ENCODE data around the gene CALCOCO1. TPM values are rescaled to one million over a fixed set of nuclear protein-coding genes. Genes with fewer than 3 reads are reported as not detected.
"Not testable (repeated sequence)": the region's sequence is repeated elsewhere in the genome, so short reads cannot be mapped to it uniquely, and the experiment has no call there.

CALCOCO1 gene
- total RNA-seq, 2 donors from 2014 or later = 272 to 336 TPM

DNA sequence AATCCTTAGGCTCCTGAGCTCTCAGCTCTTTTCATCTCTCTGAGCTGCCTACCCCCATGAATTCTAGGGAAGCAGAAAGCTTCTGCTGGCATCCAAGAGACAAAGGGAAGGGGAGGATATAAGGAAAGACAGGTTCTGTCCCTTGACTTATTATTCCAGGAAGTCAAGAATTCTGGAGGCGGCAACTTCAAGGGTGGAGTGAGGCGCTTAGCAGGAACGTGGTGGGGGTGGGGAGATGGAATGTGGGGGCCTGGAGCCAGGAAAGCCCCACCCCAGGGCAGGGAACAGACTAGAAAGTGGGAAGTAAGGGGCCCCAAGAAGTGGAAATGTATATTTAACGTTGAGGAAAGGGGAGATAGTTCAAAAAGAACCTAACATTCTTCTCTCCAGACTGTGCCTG lies 1.4 kb downstream of the CALCOCO1 start:
- peaks cover 11 to 35% of the 10 kb centered on the region in 2 donors for H3K4me1 ChIP-seq (ENCODE audit: control insufficient read depth in 1 of 2, low read depth in 2 of 2)
- ATAC-seq (ENCODE audit: insufficient number of reproducible peaks, low FRiP score, low read depth) = no peak
- peaks cover 32% of the 10 kb centered on the region for H3K36me3 ChIP-seq
- H3K9me3 ChIP-seq = no peaks in the 10 kb centered on the region
- no peaks in the 10 kb centered on the region for H3K27me3 ChIP-seq (replicated peaks; ENCODE audit: insufficient read depth)
- H3K27ac ChIP-seq = peak overlapping the region in 1 of 2 donors; percentile 39
- TF ChIP-seq, protein P1, sequence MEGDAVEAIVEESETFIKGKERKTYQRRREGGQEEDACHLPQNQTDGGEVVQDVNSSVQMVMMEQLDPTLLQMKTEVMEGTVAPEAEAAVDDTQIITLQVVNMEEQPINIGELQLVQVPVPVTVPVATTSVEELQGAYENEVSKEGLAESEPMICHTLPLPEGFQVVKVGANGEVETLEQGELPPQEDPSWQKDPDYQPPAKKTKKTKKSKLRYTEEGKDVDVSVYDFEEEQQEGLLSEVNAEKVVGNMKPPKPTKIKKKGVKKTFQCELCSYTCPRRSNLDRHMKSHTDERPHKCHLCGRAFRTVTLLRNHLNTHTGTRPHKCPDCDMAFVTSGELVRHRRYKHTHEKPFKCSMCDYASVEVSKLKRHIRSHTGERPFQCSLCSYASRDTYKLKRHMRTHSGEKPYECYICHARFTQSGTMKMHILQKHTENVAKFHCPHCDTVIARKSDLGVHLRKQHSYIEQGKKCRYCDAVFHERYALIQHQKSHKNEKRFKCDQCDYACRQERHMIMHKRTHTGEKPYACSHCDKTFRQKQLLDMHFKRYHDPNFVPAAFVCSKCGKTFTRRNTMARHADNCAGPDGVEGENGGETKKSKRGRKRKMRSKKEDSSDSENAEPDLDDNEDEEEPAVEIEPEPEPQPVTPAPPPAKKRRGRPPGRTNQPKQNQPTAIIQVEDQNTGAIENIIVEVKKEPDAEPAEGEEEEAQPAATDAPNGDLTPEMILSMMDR (IDR thresholded peaks at IDR 0.05) = no peak
- no peak for DNase-seq (ENCODE audit: low spot score)
- H3K4me3 ChIP-seq = peak overlapping the region; percentile 83

DNA sequence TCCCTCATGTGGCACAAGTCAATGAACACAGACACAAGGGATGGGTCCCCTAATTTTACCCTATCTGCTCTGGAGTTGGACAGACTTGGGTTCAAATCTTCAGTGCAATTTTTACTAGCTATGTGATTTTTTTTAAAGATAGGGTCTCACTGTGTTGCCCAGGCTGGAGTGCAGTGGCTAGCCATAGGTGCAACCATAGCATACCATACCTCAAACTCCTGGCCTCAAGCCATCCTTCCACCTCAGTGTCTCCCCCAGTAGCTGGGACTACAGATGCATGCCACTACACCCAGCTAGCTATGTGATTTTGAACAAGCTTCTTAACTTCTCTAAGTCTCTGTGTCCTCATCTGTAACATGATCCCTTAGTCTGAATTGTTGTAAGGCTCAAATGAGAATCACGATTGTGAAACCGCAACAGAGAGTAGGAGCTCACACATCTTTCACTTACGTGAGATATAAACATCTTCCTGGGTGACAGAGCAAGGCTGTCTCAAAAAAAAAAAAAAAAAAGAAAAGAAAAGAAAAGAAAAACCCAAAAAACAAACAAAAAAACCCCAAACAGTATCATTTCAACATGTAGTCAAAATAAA lies 4.7 kb downstream of the CALCOCO1 start:
- ATAC-seq (ENCODE audit: insufficient number of reproducible peaks, low FRiP score, low read depth) (no peak), DNase-seq (ENCODE audit: low spot score) (no peak)
- peaks cover 42% of the 10 kb centered on the region for H3K36me3 ChIP-seq

DNA sequence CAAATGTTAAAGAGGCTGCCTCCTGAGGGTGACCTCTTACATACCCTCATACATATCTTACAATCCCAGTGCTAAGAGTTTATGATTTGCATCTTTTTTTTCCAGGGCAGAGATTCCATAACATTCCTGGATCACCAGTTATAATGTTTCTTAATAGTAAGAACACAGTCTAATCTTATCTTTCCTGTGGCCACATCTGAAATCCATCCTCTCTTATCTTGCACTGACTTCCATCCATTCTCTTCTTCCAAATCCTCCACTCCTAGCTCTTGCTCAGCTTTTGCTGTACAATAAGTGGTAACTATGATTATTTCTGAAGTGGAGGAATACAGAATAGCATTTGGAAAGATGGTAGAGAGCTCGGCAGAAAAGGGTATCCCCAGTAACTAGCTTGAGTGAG lies 6.3 kb downstream of the CALCOCO1 start:
- Histone ChIP-seq H3K27me3 (replicated peaks; ENCODE audit: insufficient read depth) (no peaks in the 10 kb centered on the region), H3K9me3 (no peaks in the 10 kb centered on the region), H3K27ac (no peak overlapping the region), H3K4me3 (no peak overlapping the region), H3K36me3 (peaks cover 46% of the 10 kb centered on the region), H3K4me1 (ENCODE audit: control insufficient read depth in 1 of 2, low read depth in 2 of 2) (peaks cover 6 to 15% of the 10 kb centered on the region in 2 donors)
- TF ChIP-seq, protein P1 (IDR thresholded peaks at IDR 0.05) = no peak
- no peak for ATAC-seq (ENCODE audit: insufficient number of reproducible peaks, low FRiP score, low read depth)
- DNase-seq (ENCODE audit: low spot score) = no peak

More for the DNA sequence above, 4.7 kb downstream of the CALCOCO1 start:
- Histone ChIP-seq H3K4me3 (no peak overlapping the region), H3K27me3 (replicated peaks; ENCODE audit: insufficient read depth) (no peaks in the 10 kb centered on the region), H3K4me1 (ENCODE audit: control insufficient read depth in 1 of 2, low read depth in 2 of 2) (peaks cover 7 to 21% of the 10 kb centered on the region in 2 donors), H3K9me3 (no peaks in the 10 kb centered on the region), H3K27ac (no peak overlapping the region)
- TF ChIP-seq, protein P1 (IDR thresholded peaks at IDR 0.05) = no peak

DNA sequence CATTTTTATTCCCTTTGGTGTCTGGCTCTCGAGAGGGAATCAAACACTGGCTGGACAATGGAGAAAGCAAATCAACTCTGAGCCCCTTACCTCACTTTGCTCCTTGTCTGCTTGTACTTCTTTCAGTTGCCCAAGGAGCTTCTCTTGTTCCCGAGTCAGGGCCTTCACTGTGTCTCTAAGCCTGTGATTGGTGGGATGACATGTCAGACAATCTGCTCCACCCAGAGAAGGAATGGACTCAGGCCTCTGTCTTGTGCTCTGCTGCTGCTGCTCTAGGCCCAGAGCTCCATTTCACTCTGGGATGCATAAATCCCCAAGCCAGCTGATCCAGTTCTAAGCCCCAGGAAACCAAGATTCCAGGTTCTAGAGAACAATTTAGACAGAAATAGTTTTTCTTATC lies 7.6 kb downstream of the CALCOCO1 start:
- Histone ChIP-seq H3K4me1 (ENCODE audit: control insufficient read depth in 1 of 2, low read depth in 2 of 2) (peaks cover 0 to 2% of the 10 kb centered on the region in 2 donors), H3K36me3 (peaks cover 58% of the 10 kb centered on the region), H3K9me3 (no peaks in the 10 kb centered on the region), H3K4me3 (no peak overlapping the region), H3K27me3 (replicated peaks; ENCODE audit: insufficient read depth) (no peaks in the 10 kb centered on the region), H3K27ac (no peak overlapping the region)
- no peak for ATAC-seq (ENCODE audit: insufficient number of reproducible peaks, low FRiP score, low read depth)
- TF ChIP-seq, protein P1 (IDR thresholded peaks at IDR 0.05) = no peak
- no peak for DNase-seq (ENCODE audit: low spot score)

DNA sequence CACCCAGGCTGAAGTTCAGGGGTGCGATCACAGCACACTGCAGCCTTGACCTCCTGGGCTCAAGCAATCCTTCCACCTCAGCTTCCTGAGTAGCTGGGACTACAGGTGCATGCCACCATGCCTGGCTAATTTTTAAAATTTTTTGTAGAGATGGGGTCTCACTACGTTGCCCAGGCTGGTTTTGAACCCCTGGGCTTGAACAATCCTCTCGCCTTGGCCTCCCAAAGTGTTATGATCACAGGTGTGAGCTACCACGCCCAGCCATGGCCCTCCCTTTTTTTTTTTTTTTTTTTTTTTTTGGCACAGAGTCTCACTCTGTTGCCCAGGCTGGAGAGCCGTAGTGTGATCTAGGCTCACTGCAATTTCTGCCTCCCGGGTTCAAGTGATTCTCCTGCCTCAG lies 8.7 kb downstream of the CALCOCO1 start:
- not testable (repeated sequence) for H3K27ac ChIP-seq; H3K4me1 ChIP-seq (ENCODE audit: control insufficient read depth in 1 of 2, low read depth in 2 of 2); DNase-seq (ENCODE audit: low spot score); H3K4me3 ChIP-seq; H3K27me3 ChIP-seq (replicated peaks; ENCODE audit: insufficient read depth); H3K9me3 ChIP-seq; ATAC-seq (ENCODE audit: insufficient number of reproducible peaks, low FRiP score, low read depth)
- peaks cover 57% of the 10 kb centered on the region for H3K36me3 ChIP-seq

DNA sequence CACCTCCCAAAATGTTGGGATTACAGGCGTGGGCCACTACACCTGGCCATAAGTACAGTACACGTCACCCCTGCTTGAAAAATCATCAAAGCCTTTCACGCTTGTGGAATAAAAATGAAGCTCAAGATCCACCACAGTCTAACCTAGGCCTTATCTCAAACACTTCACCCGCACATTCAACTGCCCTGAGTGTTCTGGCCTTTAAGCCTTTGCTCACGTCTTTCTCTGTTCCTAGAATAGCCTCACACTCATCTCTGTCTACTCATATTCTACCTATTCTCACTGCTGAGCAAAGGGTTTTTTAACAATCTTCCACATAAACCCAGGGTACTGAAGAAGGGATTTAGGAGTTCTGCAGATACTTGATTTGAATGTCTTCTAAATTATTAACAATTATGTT lies 9.9 kb downstream of the CALCOCO1 start:
- no peak overlapping the region for H3K4me3 ChIP-seq
- no peaks in the 10 kb centered on the region for H3K9me3 ChIP-seq
- TF ChIP-seq, protein P1 (IDR thresholded peaks at IDR 0.05) = no peak
- H3K36me3 ChIP-seq = peaks cover 60% of the 10 kb centered on the region
- ATAC-seq (ENCODE audit: insufficient number of reproducible peaks, low FRiP score, low read depth) (no peak), DNase-seq (ENCODE audit: low spot score) (no peak)
- H3K27me3 ChIP-seq (replicated peaks; ENCODE audit: insufficient read depth) = no peaks in the 10 kb centered on the region
- no peaks in the 10 kb centered on the region for H3K4me1 ChIP-seq (ENCODE audit: control insufficient read depth in 1 of 2, low read depth in 2 of 2)
- no peak overlapping the region for H3K27ac ChIP-seq

All from thoracic aorta (tissue), 2 donors.